K562 (cell line): ENCODE data around the gene PLEKHM1. TPM values are rescaled to one million over a fixed set of nuclear protein-coding genes. Genes with fewer than 3 reads are reported as not detected.

Experiments
- ATAC-seq: fragments of 200-7000 bp; cut with Tn5 transposase; 3 replicates; pipeline ENCODE4 v1.9.1; 2020; ENCODE audit warnings: moderate library complexity
- BruUV-seq: library from RNA; stranded (reverse); fragments of 400-500 nt; replicated peaks from 2 replicates; lab custom pipeline; 2021; lab: Mats Ljungman, UMichigan
- CTCF ChIA-PET: fragments of 300-600 bp; formaldehyde crosslinking; extraction: SDS; loops from one replicate; lab custom pipeline; 2021; ENCODE audit warnings: low intra/inter-chr PET ratio; lab: Yijun Ruan, JAX
- POLR2A ChIA-PET: fragments of 300-600, 350-650 bp; sonication (Branson Sonifier 250); formaldehyde crosslinking; extraction: SDS; loops from one replicate; lab custom pipeline; 2021; ENCODE audit warnings: antibody characterized with exemption, inconsistent platforms; lab: Yijun Ruan, JAX
- DNase-seq, 4 experiments: peaks; one replicate each; pipeline versions ENCODE4 v3.0.0 to v3.0.0-alpha.2; 2011 to 2018; ENCODE audit warnings: low spot score in 3 of 4, mixed read lengths in 3 of 4; ENCODE audit errors: extremely low read depth in 1 of 4
- FAIRE-seq: peaks from 2 replicates; lab custom pipeline; 2011; peaks lifted over from hg19 to GRCh38; lab: Jason Lieb, UNC
- H2AFZ ChIP-seq: 2 replicates; pipeline ENCODE4 v1.6.0; 2011; ENCODE audit warnings: low read depth, low read length, control low read depth, inconsistent platforms
- H3K27ac ChIP-seq: fragments of 200-600 bp; 3 replicates; pipeline ENCODE4 v1.8.0; 2011; ENCODE audit warnings: low read depth, mild to moderate bottlenecking, control low read depth, inconsistent platforms, low read length, moderate library complexity, mixed read lengths; ENCODE audit errors: extremely low read depth
- H3K27me3 ChIP-seq, 2 experiments: fragments of 300-600 bp in 1 of 2; 2 replicates in 1 of 2; 3 replicates in 1 of 2; pipeline versions ENCODE4 v1.6.0 to v1.8.0; 2011; ENCODE audit warnings: inconsistent platforms in 2 of 2, low read length in 2 of 2, mild to moderate bottlenecking in 1 of 2, mixed read lengths in 1 of 2, moderate library complexity in 1 of 2; ENCODE audit not compliant: control insufficient read depth in 2 of 2, insufficient read depth in 2 of 2
- H3K36me3 ChIP-seq: fragments of 300-600 bp; 3 replicates; pipeline ENCODE4 v1.8.0; 2011; ENCODE audit warnings: mild to moderate bottlenecking, low read length, inconsistent platforms; ENCODE audit not compliant: control insufficient read depth, insufficient read depth
- H3K4me1 ChIP-seq, 2 experiments: fragments of 200-600 bp in 1 of 2; replicated peaks in 1 of 2; 2 replicates in 1 of 2; 3 replicates in 1 of 2; pipeline versions ENCODE4 v1.5.1 to v1.8.0; 2011; ENCODE audit warnings: inconsistent platforms in 2 of 2, low read length in 2 of 2, mild to moderate bottlenecking in 1 of 2, mixed read lengths in 1 of 2, moderate library complexity in 1 of 2; ENCODE audit not compliant: control insufficient read depth in 2 of 2, insufficient read depth in 2 of 2
- H3K4me2 ChIP-seq: 2 replicates; pipeline ENCODE4 v1.6.1; 2011; ENCODE audit warnings: low read length, control low read depth, inconsistent platforms, mixed read lengths; ENCODE audit not compliant: insufficient read depth
- H3K4me3 ChIP-seq: fragments of 200-600 bp; sonication (generic), shearing (Covaris generic); 2 replicates; pipeline ENCODE4 v1.5.1; 2016; ENCODE audit warnings: control low read depth, inconsistent platforms
- H3K79me2 ChIP-seq: fragments of 200-600 bp; 3 replicates; pipeline ENCODE4 v1.8.0; 2011; ENCODE audit warnings: low read length, inconsistent platforms; ENCODE audit not compliant: control insufficient read depth, insufficient read depth
- H3K9ac ChIP-seq, 2 experiments: 2 replicates each; pipeline versions ENCODE4 v1.6.0 to v1.6.1; 2011; ENCODE audit warnings: low read depth in 2 of 2, low read length in 2 of 2, control low read depth in 1 of 2, inconsistent platforms in 1 of 2, mild to moderate bottlenecking in 1 of 2, mixed read lengths in 1 of 2; ENCODE audit not compliant: insufficient read depth in 1 of 2
- H3K9me1 ChIP-seq: one replicate; pipeline ENCODE4 v1.6.0; 2011; ENCODE audit warnings: inconsistent platforms, mild to moderate bottlenecking, low read length, moderate library complexity; ENCODE audit not compliant: control insufficient read depth, insufficient read depth
- H3K9me3 ChIP-seq: replicated peaks from 2 replicates; pipeline ENCODE4 v1.5.1; 2011; ENCODE audit warnings: low read depth, low read length, inconsistent platforms; ENCODE audit not compliant: control insufficient read depth, insufficient read depth
- H4K20me1 ChIP-seq: replicated peaks from 2 replicates; pipeline ENCODE4 v1.6.1; 2011; ENCODE audit warnings: low read length, inconsistent platforms, mixed read lengths; ENCODE audit not compliant: control insufficient read depth, insufficient read depth
- EGR1 ChIP-seq: fragments of 450-650 bp; conservative IDR thresholded peaks from 2 replicates; pipeline ENCODE4 v1.6.1; 2017; ENCODE audit warnings: mild to moderate bottlenecking
- EZH2 ChIP-seq: IDR thresholded peaks from 2 replicates; pipeline ENCODE4 v1.6.1; 2012; ENCODE audit warnings: low read depth, mild to moderate bottlenecking, inconsistent platforms, low read length, borderline replicate concordance
- KLF13 ChIP-seq: fragments of 450-650 bp; IDR thresholded peaks from 2 replicates; pipeline ENCODE4 v1.6.1; 2016; ENCODE audit warnings: missing genetic modification characterization, low read depth, mild to moderate bottlenecking, missing compliant biosample characterization, moderate library complexity, borderline replicate concordance
- MTA2 ChIP-seq: fragments of 450-650 bp; IDR thresholded peaks from 2 replicates; pipeline ENCODE4 v1.6.1; 2016; ENCODE audit warnings: low read depth
- TEAD4 ChIP-seq, 2 experiments: sonication (generic) in 1 of 2; formaldehyde crosslinking in 1 of 2; IDR thresholded peaks; 2 replicates each; pipeline versions ENCODE4 v1.6.1 to v1.8.0; 2012 to 2022; ENCODE audit warnings: borderline replicate concordance in 1 of 2, inconsistent platforms in 1 of 2, low read length in 1 of 2, mild to moderate bottlenecking in 1 of 2, missing genetic modification reagents in 1 of 2
- ZBTB8A ChIP-seq: fragments of 450-650 bp; IDR thresholded peaks from 2 replicates; pipeline ENCODE4 v1.6.1; 2018; ENCODE audit warnings: mild to moderate bottlenecking, moderate library complexity; ENCODE audit not compliant: partially characterized antibody
- ZFPM2 ChIP-seq: fragments of 250-450 bp; sonication (Bioruptor Pico); IDR thresholded peaks from 2 replicates; pipeline ENCODE4 v1.5.1; 2022; ENCODE audit warnings: mild to moderate bottlenecking
- ZNF766 ChIP-seq: fragments of 200-800 bp; sonication (Bioruptor generic); conservative IDR thresholded peaks from 2 replicates; pipeline ENCODE4 v1.6.1; 2016; ENCODE audit warnings: missing genetic modification characterization, missing compliant biosample characterization
- ZNF780A ChIP-seq: fragments of 250-450 bp; sonication (Bioruptor Pico); IDR thresholded peaks from 2 replicates; pipeline ENCODE4 v1.5.0; 2021; ENCODE audit warnings: mild to moderate bottlenecking
- WGBS: fragments of 100-300 bp; shearing (Covaris generic); methylation state at CpG from one replicate; pipeline ENCODE4 v1.1.6; 2016; ENCODE audit warnings: low coverage, mixed read lengths; ENCODE audit not compliant: insufficient coverage; ENCODE audit errors: missing lambda C conversion rate; 5-methylcytosine and 5-hydroxymethylcytosine counted together
- in situ Hi-C: fragments of 300-500 bp; cut with MboI; formaldehyde crosslinking; loops from 4 replicates; pipeline ENCODE4 v1.15.0; 2018; ENCODE audit warnings: inconsistent platforms, mixed read lengths
- intact Hi-C: fragments of 100-400 bp; cut with micrococcal nuclease; formaldehyde crosslinking; loops from 2 replicates; pipeline ENCODE4 v1.14.2; 2022
- polyA plus RNA-seq, 8 experiments: library from polyadenylated mRNA; depleted of rRNA in 4 of 8; stranded (reverse) in 5 of 8; unstranded in 3 of 8; fragments of >200 nt; fragmentation: Nextera tagmentation in 2 of 8; fragmentation: Illumina TruSeq in 1 of 8; extraction: Ambion mirVana in 2 of 8; extraction: Trizol in 1 of 8; gene quantifications; 2 replicates each; pipeline versions ENCODE4 v1.2.1 to v1.2.3, GENCODE V29; 2011 to 2014; ENCODE audit warnings: inconsistent platforms in 1 of 8, missing spikeins in 1 of 8
- total RNA-seq, 7 experiments: library from RNA; depleted of rRNA in 6 of 7; stranded (reverse); fragments of >200 nt in 6 of 7; fragmentation: Illumina TruSeq in 2 of 7; extraction: Trizol in 2 of 7; gene quantifications; 2 replicates each; pipeline versions ENCODE4 v1.2.1 to v1.2.3, GENCODE V29; 2011 to 2021; ENCODE audit warnings: low replicate concordance in 1 of 7
- TF ChIP-seq, protein P1 (sequence below), 3 experiments: IDR thresholded peaks in 2 of 3; conservative IDR thresholded peaks in 1 of 3; 2 replicates each; pipeline ENCODE4 v1.5.1; 2011 to 2012; ENCODE audit warnings: low read length in 3 of 3, mild to moderate bottlenecking in 3 of 3, control low read depth in 2 of 3, improper control_type of control experiment in 1 of 3, inconsistent platforms in 1 of 3, low read depth in 1 of 3, mixed read lengths in 1 of 3, moderate library complexity in 1 of 3; ENCODE audit not compliant: insufficient read depth in 2 of 3

The PLEKHM1 gene
- total and polyA plus RNA-seq, 9 of the 15 experiments (the other 6 are each of a cell fraction or from before 2014, with no cell fraction given), result 0.13 to 23.3 (median 5.7) TPM

DNA sequence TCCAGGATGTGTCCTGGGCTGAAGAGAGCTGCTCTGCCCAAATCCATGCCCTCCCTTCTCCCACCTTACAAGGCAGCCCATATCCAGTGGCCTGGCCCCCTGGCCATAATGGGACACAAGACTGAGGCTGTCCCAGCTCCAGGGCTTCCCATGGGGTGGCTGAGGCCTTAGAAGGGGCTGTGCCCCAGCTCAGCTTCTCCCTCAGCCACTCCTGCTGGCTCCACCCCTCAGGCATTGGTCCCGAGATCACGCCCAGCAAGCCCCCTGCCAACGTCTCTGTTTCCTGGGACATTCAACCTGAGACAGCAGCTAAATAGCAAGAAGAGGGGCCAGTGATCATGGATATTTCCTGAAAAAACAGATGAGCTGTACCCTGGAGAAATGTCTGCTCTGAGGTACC lies 101.2 kb downstream of the PLEKHM1 start (continued):
- TF ChIP-seq, protein P1, sequence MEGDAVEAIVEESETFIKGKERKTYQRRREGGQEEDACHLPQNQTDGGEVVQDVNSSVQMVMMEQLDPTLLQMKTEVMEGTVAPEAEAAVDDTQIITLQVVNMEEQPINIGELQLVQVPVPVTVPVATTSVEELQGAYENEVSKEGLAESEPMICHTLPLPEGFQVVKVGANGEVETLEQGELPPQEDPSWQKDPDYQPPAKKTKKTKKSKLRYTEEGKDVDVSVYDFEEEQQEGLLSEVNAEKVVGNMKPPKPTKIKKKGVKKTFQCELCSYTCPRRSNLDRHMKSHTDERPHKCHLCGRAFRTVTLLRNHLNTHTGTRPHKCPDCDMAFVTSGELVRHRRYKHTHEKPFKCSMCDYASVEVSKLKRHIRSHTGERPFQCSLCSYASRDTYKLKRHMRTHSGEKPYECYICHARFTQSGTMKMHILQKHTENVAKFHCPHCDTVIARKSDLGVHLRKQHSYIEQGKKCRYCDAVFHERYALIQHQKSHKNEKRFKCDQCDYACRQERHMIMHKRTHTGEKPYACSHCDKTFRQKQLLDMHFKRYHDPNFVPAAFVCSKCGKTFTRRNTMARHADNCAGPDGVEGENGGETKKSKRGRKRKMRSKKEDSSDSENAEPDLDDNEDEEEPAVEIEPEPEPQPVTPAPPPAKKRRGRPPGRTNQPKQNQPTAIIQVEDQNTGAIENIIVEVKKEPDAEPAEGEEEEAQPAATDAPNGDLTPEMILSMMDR (IDR thresholded peaks at IDR 0.05 in 2 of 3, conservative IDR thresholded peaks at IDR 0.05 in 1 of 3; ENCODE audit: insufficient read depth in 2 of 3, low read depth in 1 of 3, low read length in 3 of 3), result no peak
- no peak for TF ChIP-seq ZFPM2 (CRISPR knock-in tag)
- TF ChIP-seq EZH2, result no peak
- TF ChIP-seq TEAD4 (IDR thresholded peaks at IDR 0.05; ENCODE audit: low read length), result no peak
- TF ChIP-seq TEAD4 (CRISPR knock-in tag; IDR thresholded peaks at IDR 0.05; ENCODE audit: borderline replicate concordance), result no peak
- no peak for TF ChIP-seq ZNF780A
- TF ChIP-seq KLF13 (tag), result no peak
- TF ChIP-seq MTA2, result no peak

DNA sequence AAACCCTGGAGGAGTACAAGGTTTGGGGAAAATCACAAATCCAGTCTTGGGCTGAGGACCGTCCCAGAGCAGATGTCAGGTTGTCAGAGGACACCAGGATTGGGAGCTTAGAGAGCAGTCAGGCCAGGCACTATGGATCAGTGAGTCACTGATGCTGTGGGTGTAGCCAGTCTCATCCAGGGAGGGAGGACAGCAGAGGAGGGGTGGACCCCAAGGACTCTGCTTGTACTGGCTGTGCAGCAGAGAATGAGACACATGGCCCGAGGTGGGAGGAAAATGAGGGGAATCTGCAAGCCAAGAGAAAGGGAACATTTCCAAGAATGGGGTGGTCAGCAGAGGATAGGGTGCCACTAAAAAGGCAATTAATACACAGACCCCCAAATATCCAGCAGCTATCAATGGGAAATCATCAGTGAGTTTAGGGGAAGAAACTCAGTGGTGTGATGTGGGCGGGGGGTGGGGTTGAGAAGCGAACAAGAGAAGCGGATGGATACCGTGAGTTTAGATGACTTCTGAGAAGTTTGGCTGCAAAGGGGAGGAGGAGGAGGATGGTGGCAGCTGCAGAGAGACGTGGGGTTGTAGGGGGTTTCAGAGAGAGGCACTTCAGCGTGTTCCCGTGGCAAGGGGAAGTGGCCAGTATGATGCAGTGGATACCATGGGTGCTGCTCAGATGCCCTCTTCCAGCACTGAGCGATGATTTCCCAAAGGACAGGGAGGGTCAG lies 101.8 kb downstream of the PLEKHM1 start:
- Histone ChIP-seq H3K27me3 (peaks cover 0 to 11% of the 10 kb centered on the region in 2 experiments; a peak in 3 of 5 replicates), H3K9ac (peak overlapping the region in 1 of 2 experiments; percentile 37; a peak in 1 of 4 replicates), H3K27ac (no peak overlapping the region), H3K79me2 (no peaks in the 10 kb centered on the region), H3K4me2 (no peak overlapping the region), H3K9me3 (no peaks in the 10 kb centered on the region), H3K4me1 (peaks cover 11 to 22% of the 10 kb centered on the region in 2 experiments), H3K4me3 (no peak overlapping the region), H4K20me1 (no peaks in the 10 kb centered on the region; the same call in none of the 2 replicates), H2AFZ (no peak overlapping the region), H3K36me3 (no peaks in the 10 kb centered on the region), H3K9me1 (no peaks in the 10 kb centered on the region)
- no TSS peak for BruUV-seq
- ChIA-PET POLR2A (interaction anchor here (0.5 to 1.5 kb wide), 3 partner anchors 112 to 141 kb away, joined by 3 to 4 read pairs (median 3); no protein-coding TSS in a partner anchor), CTCF (no interaction called here)
- WGBS, result 12% methylated on average over 8 of the region's 10 CpGs
- in situ Hi-C loops, result loop anchor here (5.0 kb wide), 2 partner anchors 111 to 171 kb away; no protein-coding TSS in a partner anchor
- DNase-seq, result no peak
- intact Hi-C loops, result loop anchor here (5.0 kb wide), 1 partner anchor 251 kb away; the partner anchor contains the start of gene ACBD4
- FAIRE-seq, result no peak
- TF ChIP-seq ZBTB8A (no peak), ZNF766 (no peak), EGR1 (peak; percentile 34; the same call in 1 of the 2 replicates)
- ATAC-seq, result no peak
